T-cell (primary cell): ENCODE results near the gene GFOD1. TPM values are rescaled to one million over a fixed set of nuclear protein-coding genes. Genes with fewer than 3 reads are reported as not detected.

ENCODE experiments used
- ATAC-seq, 4 experiments: fragments of 200-7000 bp in 3 of 4; fragments of 150-1000 bp in 1 of 4; cut with Tn5 transposase; replicated peaks in 1 of 4; 1 replicate in 3 of 4; 2 replicates in 1 of 4; pipeline ENCODE4 v1.10.0; 2021; ENCODE audit warnings: moderate library complexity in 3 of 4, mild to moderate bottlenecking in 2 of 4, moderate number of reproducible peaks in 1 of 4
- CTCF ChIA-PET, 2 donors: fragments of 300-600 bp; sonication (Branson Sonifier 250); formaldehyde crosslinking; loops; one replicate each; lab custom pipeline; 2022; ENCODE audit warnings: antibody characterized with exemption in 2 of 2; lab: Charles Lee
- POLR2A ChIA-PET, 2 donors: fragments of 300-600 bp; sonication (Branson Sonifier 250); formaldehyde crosslinking; loops; one replicate each; lab custom pipeline; 2022; ENCODE audit warnings: antibody characterized with exemption in 2 of 2; lab: Charles Lee
- DNase-seq, 35 experiments: peaks; one replicate each; pipeline versions ENCODE4 v3.0.0 to v3.0.0-alpha.2; 2013 to 2023
- H3K27ac ChIP-seq: one replicate; pipeline ENCODE4 v1.5.1; 2013; ENCODE audit warnings: low read length
- H3K27me3 ChIP-seq, 2 experiments: replicated peaks in 1 of 2; 1 replicate in 1 of 2; 2 replicates in 1 of 2; pipeline versions ENCODE4 v1.6.1 to v1.7.0; 2013; ENCODE audit warnings: low read length in 1 of 2, mixed read lengths in 1 of 2; ENCODE audit not compliant: control insufficient read depth in 2 of 2, insufficient read depth in 2 of 2; ENCODE audit errors: extremely low read depth in 1 of 2
- H3K36me3 ChIP-seq, 2 donors: 1 replicate in 1 of 2; 2 replicates in 1 of 2; pipeline versions ENCODE4 v1.6.1 to v1.7.0; 2013; ENCODE audit warnings: low read length in 1 of 2; ENCODE audit not compliant: control insufficient read depth in 2 of 2, insufficient read depth in 1 of 2; ENCODE audit errors: extremely low read depth in 1 of 2
- H3K4me1 ChIP-seq, 2 experiments: 1 replicate in 1 of 2; 2 replicates in 1 of 2; pipeline versions ENCODE4 v1.6.1 to v1.7.0; 2013; ENCODE audit warnings: low read length in 2 of 2, mixed read lengths in 1 of 2; ENCODE audit not compliant: insufficient read depth in 2 of 2, control insufficient read depth in 1 of 2; ENCODE audit errors: extremely low read depth in 1 of 2
- H3K4me3 ChIP-seq, 2 donors: 1 replicate in 1 of 2; 2 replicates in 1 of 2; pipeline versions ENCODE4 v1.5.1 to v1.7.0; 2013; ENCODE audit warnings: mild to moderate bottlenecking in 2 of 2, low read length in 1 of 2, moderate library complexity in 1 of 2; ENCODE audit not compliant: control insufficient read depth in 1 of 2; ENCODE audit errors: extremely low read depth in 1 of 2
- H3K9me3 ChIP-seq: 2 replicates; pipeline ENCODE4 v1.7.0; 2013
- H3K27ac Mint-ChIP-seq, 2 donors: one replicate each; pipeline ENCODE4 v1.8.0; 2020 to 2021; ENCODE audit warnings: mild to moderate bottlenecking in 2 of 2, mixed read lengths in 2 of 2
- H3K27me3 Mint-ChIP-seq, 2 donors: one replicate each; pipeline ENCODE4 v1.8.0; 2021 to 2022; ENCODE audit warnings: mixed read lengths in 2 of 2
- H3K36me3 Mint-ChIP-seq: one replicate; pipeline ENCODE4 v1.8.0; 2021; ENCODE audit warnings: mixed read lengths
- H3K4me1 Mint-ChIP-seq, 3 donors: one replicate each; pipeline ENCODE4 v1.8.0; 2020 to 2022; ENCODE audit warnings: mixed read lengths in 3 of 3, mild to moderate bottlenecking in 1 of 3
- H3K4me3 Mint-ChIP-seq, 3 donors: one replicate each; pipeline ENCODE4 v1.8.0; 2020 to 2022; ENCODE audit warnings: mild to moderate bottlenecking in 3 of 3, mixed read lengths in 3 of 3, moderate library complexity in 3 of 3
- H3K9me3 Mint-ChIP-seq, 3 donors: one replicate each; pipeline ENCODE4 v1.8.0; 2020 to 2022; ENCODE audit warnings: mixed read lengths in 3 of 3
- WGBS: methylation state at CpG from one replicate; pipeline ENCODE4 v1.1.5; 2013; ENCODE audit warnings: missing lambda C conversion rate; ENCODE audit not compliant: insufficient coverage; 5-methylcytosine and 5-hydroxymethylcytosine counted together
- total RNA-seq, 35 experiments: library from RNA in 6 of 35; stranded (reverse) in 6 of 35; fragments of 120-200 nt in 1 of 35; gene quantifications; one replicate each; pipeline versions ENCODE4 v1.2.1 to v1.2.4 and lab custom pipeline; 2013 to 2026

Gene GFOD1
- total RNA-seq, 5 donors from 2014 or later (not counting 1 experiment from before 2014, with no cell fraction given) = 1.9 to 3.2 (median 2.3) TPM

DNA sequence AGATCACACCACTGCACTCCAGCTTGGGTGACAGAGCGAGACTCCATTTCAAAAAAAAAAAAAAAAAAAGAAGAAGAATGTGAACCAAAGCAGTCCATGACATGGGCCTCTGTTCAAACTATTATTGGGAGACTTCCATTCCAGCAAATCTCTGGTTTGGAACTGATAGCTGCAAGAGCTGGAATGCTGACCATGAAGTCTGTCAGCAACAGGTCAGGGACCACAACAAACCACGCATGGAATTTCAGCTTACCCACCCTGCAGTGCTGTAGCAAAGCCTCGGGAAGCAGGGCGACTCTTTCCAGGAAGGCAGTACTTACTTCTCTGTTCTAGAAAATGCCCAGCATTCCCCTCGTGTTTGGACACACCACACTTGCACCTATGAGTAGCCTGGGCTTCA, 125.0 kb downstream of the GFOD1 start:
- no peak for ATAC-seq
- no peaks in the 10 kb centered on the region for H3K9me3 Mint-ChIP-seq
- 90% methylated on average over 2 of the region's 5 CpGs for WGBS
- H3K4me3 Mint-ChIP-seq = no peak overlapping the region
- H3K4me1 Mint-ChIP-seq = peaks cover 0 to 12% (median 10%) of the 10 kb centered on the region in 3 donors
- peaks cover 4 to 5% of the 10 kb centered on the region in 2 donors for H3K36me3 ChIP-seq
- H3K36me3 Mint-ChIP-seq = no peaks in the 10 kb centered on the region
- no peaks in the 10 kb centered on the region for H3K27me3 ChIP-seq
- no peak overlapping the region for H3K27ac Mint-ChIP-seq
- peaks cover 0 to 3% of the 10 kb centered on the region in 2 experiments for H3K4me1 ChIP-seq
- POLR2A ChIA-PET = no interaction called here
- no peak overlapping the region for H3K27ac ChIP-seq
- H3K4me3 ChIP-seq = no peak overlapping the region
- no peaks in the 10 kb centered on the region for H3K9me3 ChIP-seq
- no peaks in the 10 kb centered on the region for H3K27me3 Mint-ChIP-seq
- CTCF ChIA-PET = interaction anchor here in 1 of 2 donors (0.6 kb wide), 1 partner anchor 25 kb away, joined by 3 read pairs; no protein-coding TSS in a partner anchor
- DNase-seq = no peak

DNA sequence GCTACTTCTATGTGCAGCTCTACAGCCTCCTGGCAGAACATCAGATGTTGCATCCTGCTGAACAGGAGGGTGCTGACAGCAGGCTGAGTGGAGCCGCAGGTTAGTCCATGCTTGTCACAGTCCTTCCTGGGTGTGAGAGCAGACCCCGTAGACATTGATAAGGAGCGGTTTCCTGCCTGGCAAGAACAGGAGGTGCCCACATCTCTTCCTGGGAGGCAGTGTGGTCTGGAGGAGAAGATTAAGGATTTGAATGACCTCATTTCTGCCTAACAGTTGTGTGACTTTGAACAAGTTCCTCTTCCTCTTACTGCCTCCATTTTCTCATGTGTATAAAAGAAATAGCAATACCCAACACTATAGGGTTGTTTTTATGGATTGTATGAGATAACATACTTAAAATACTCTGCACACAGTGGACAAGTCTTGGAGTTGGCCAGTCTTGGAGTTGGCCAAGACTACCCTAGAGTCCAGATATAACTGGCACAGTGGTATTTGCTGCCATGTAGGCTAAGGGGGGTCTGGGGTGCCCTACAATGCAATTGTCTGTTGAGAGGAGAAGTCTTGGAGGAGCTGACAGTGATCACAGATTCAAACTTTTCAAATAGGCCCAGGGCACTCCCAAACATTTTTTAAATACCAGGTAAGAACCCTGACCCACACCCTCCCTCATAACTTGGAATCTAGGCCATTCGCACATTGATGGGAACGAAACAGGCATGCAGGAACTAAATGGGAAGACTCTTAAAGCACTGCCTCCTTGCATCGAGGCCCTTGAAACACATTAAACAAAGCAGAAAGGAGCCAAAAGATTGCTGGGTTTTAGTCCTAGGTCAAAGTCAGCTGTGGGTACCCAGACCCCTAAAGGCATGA, 126.5 kb downstream of the GFOD1 start:
- peaks cover 10 to 25% (median 23%) of the 10 kb centered on the region in 3 donors for H3K4me1 Mint-ChIP-seq
- H3K4me1 ChIP-seq = peaks cover 9 to 13% of the 10 kb centered on the region in 2 experiments
- no peaks in the 10 kb centered on the region for H3K9me3 ChIP-seq
- no peak overlapping the region for H3K27ac Mint-ChIP-seq
- no peak overlapping the region for H3K4me3 Mint-ChIP-seq
- H3K27ac ChIP-seq = no peak overlapping the region
- H3K9me3 Mint-ChIP-seq = no peaks in the 10 kb centered on the region
- POLR2A ChIA-PET = no interaction called here
- no peaks in the 10 kb centered on the region for H3K27me3 Mint-ChIP-seq
- CTCF ChIA-PET = interaction anchor here in 1 of 2 donors (1.2 kb wide), 1 partner anchor 29 kb away, joined by 3 read pairs; no protein-coding TSS in a partner anchor
- H3K36me3 Mint-ChIP-seq = no peaks in the 10 kb centered on the region
- ATAC-seq = no peak
- no peak overlapping the region for H3K4me3 ChIP-seq
- H3K36me3 ChIP-seq = peaks cover 4 to 5% of the 10 kb centered on the region in 2 donors
- no peaks in the 10 kb centered on the region for H3K27me3 ChIP-seq
- no peak for DNase-seq
- 100% methylated on average over 3 of the region's 6 CpGs for WGBS

DNA sequence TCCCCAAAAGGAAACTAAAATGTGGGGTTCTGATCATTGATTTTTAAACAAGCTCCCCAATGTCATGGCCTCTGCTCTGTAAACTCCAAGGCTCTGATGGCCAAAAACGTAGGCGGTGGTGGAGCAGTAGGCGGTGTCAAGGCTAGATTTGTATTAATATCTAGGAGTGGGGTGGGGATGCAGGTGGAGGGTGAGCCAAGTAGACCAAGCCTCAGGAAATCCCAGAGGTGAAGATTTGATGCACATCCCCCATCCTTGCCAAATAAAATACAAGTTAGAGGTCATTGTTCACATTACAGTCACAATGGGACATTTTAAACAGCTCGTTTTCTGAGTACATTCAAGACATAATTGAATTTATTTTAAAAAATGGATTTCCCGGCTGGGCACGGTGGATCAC, 128.1 kb downstream of the GFOD1 start:
- ChIA-PET CTCF (interaction anchor here in 1 of 2 donors (0.6 to 1.2 kb wide), 2 partner anchors 27 to 29 kb away, joined by 3 read pairs; no protein-coding TSS in a partner anchor), POLR2A (interaction anchor here in 1 of 2 donors (0.8 kb wide), 1 partner anchor 18 kb away, joined by 3 read pairs; no protein-coding TSS in a partner anchor)
- DNase-seq = no peak
- no peaks in the 10 kb centered on the region for H3K36me3 Mint-ChIP-seq
- H3K4me1 ChIP-seq = peaks cover 25 to 28% of the 10 kb centered on the region in 2 experiments
- H3K4me1 Mint-ChIP-seq = peaks cover 27 to 41% (median 39%) of the 10 kb centered on the region in 3 donors
- H3K4me3 Mint-ChIP-seq = no peak overlapping the region
- no peak for ATAC-seq
- no peaks in the 10 kb centered on the region for H3K9me3 Mint-ChIP-seq
- no peaks in the 10 kb centered on the region for H3K9me3 ChIP-seq
- H3K36me3 ChIP-seq = no peaks in the 10 kb centered on the region
- WGBS = 92% methylated on average over 2 of the region's 6 CpGs
- no peak overlapping the region for H3K27ac ChIP-seq
- H3K27me3 ChIP-seq = no peaks in the 10 kb centered on the region
- no peak overlapping the region for H3K27ac Mint-ChIP-seq
- H3K4me3 ChIP-seq = no peak overlapping the region
- H3K27me3 Mint-ChIP-seq = no peaks in the 10 kb centered on the region

DNA sequence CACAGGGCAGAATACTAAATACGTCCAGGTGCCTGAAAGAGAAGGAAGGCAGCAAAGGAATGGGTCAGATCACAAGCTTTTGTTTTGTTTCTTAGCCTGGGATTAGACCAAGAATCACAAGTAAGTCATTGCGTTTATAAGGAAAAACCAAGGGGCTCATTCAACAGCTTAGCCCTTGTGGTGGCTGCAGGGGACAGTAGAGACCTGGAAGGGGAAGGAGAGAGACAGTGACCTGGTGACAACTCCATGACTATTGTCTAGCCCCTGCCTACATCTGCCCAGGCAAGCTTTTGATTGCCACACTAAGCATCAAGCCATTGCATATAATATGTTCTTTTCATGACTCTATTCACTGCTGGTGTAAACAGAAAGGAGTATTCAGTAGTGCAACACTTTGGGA, 128.9 kb downstream of the GFOD1 start:
- no peak overlapping the region for H3K27ac Mint-ChIP-seq
- ATAC-seq (no peak), DNase-seq (no peak)
- H3K27ac ChIP-seq = no peak overlapping the region
- 100% methylated on average over 1 of the region's 2 CpGs for WGBS
- no peak overlapping the region for H3K4me3 ChIP-seq
- no peaks in the 10 kb centered on the region for H3K9me3 ChIP-seq
- no peaks in the 10 kb centered on the region for H3K36me3 Mint-ChIP-seq
- peaks cover 32 to 47% (median 44%) of the 10 kb centered on the region in 3 donors for H3K4me1 Mint-ChIP-seq
- H3K4me1 ChIP-seq = peaks cover 29 to 30% of the 10 kb centered on the region in 2 experiments
- no peaks in the 10 kb centered on the region for H3K27me3 Mint-ChIP-seq
- POLR2A ChIA-PET = interaction anchor here in 1 of 2 donors (0.6 kb wide), 1 partner anchor 765 kb away, joined by 4 read pairs; no protein-coding TSS in a partner anchor
- H3K9me3 Mint-ChIP-seq = no peaks in the 10 kb centered on the region
- CTCF ChIA-PET = interaction anchor here in 1 of 2 donors (0.5 kb wide), 1 partner anchor 63 kb away, joined by 3 read pairs; no protein-coding TSS in a partner anchor
- H3K27me3 ChIP-seq = no peaks in the 10 kb centered on the region
- H3K4me3 Mint-ChIP-seq = no peak overlapping the region
- H3K36me3 ChIP-seq = no peaks in the 10 kb centered on the region

DNA sequence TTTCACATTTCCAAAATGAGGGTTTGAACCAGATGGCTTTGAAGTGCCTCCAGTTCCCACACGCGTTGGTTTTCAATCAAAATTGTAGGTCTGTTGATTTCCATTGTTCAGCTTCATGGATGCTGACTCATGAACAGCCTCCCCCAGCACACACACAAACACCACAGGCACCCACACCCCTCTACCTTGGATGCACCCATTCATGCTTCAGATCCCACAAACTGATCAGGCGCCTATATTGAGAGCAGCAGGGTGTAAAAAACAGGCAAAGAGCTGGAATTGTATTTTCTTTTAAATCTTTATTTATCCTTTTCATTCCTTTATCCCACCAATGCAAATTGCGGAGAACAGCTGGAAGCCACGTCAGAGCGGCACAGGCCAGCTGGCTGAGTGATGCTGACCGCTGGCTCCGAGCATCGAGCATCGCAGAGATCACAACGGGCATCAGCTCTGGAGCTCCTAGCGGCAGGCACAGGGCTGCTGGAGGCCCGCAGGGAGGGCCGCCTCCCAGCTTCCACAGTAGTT, 129.8 kb downstream of the GFOD1 start:
- Histone ChIP-seq H3K27ac (no peak overlapping the region), H3K27me3 (no peaks in the 10 kb centered on the region), H3K4me3 (no peak overlapping the region), H3K36me3 (no peaks in the 10 kb centered on the region), H3K9me3 (no peaks in the 10 kb centered on the region), H3K4me1 (peaks cover 29 to 30% of the 10 kb centered on the region in 2 experiments)
- Mint-ChIP-seq H3K9me3 (no peaks in the 10 kb centered on the region), H3K27me3 (no peaks in the 10 kb centered on the region), H3K4me1 (peaks cover 34 to 49% (median 48%) of the 10 kb centered on the region in 3 donors), H3K4me3 (no peak overlapping the region), H3K36me3 (no peaks in the 10 kb centered on the region), H3K27ac (peak overlapping the region in 1 of 2 donors; percentile 58)
- ChIA-PET POLR2A (interaction anchor here in 1 of 2 donors (0.7 kb wide), 1 partner anchor 770 kb away, joined by 3 read pairs; no protein-coding TSS in a partner anchor), CTCF (interaction anchor here in 1 of 2 donors (0.7 kb wide), 2 partner anchors 41 to 853 kb away, joined by 3 to 4 read pairs; no protein-coding TSS in a partner anchor)
- no peak for ATAC-seq
- 96% methylated on average over 12 of the region's 14 CpGs for WGBS
- no peak for DNase-seq
